ENCODE measurements around the gene SRSF3.

DNA sequence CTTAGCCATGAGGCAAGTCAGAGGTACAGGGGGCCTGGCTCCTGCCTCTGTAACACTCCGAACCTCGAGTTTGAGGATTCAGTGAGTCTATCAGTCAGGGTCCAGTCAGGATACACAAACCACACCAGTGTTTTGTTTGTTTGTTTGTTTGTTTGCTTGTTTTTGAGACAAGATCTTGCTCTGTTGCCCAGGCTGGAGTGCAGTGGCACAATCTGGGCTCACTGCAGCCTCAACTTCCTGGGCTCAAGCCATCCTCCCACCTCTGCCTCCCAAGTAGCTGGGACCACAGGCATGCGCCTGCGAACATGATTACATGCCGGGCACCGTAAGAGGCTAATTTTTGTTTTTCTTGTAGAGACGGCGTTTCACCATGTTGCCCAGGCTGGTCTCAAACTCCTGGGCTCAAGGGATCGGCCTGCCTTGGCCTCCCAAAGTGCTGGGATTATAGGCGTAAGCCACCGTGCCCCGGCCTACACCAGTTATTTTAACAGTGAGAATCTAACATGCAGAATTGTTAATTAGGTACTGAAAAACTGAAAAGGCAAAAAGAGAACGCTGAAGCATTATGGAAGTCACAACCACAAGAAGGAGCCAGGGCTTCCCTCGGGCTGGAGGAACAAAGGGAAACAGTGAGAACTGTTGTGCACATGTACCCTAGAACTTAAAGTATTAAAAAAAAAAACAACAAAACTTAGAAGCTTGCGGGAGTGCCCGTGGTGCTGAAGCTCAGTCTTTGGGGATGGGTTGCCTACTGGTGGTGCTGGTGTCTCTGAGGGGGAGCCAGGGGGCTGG, 40.4 kb downstream of the SRSF3 start:
- TF ChIP-seq GATA2 (IDR thresholded peaks at IDR 0.05; ENCODE audit: low read depth, low read length) (no peak), GATA3 (IDR thresholded peaks at IDR 0.05; ENCODE audit: low read depth, low read length) (no peak)

All from SH-SY5Y (cell line).